ENCODE measurements around the gene CACNA1S. TPM values are rescaled to one million over a fixed set of nuclear protein-coding genes. Genes with fewer than 3 reads are reported as not detected.

CACNA1S gene
- total RNA-seq = not detected in 2 replicates
- total RNA-seq (2013) = 0.82 TPM
- polyA plus RNA-seq = not detected in 2 replicates
- not detected in 2 replicates for polyA minus RNA-seq

- H3K9me3 ChIP-seq (ENCODE audit: control extremely low read depth in 1 of 3, control insufficient read depth in 2 of 3, insufficient read depth in 1 of 3, low read length in 2 of 3) = peaks cover 0 to 5% (median 0%) of the 10 kb centered on the region in 3 donors
- peaks cover 0 to 30% (median 14%) of the 10 kb centered on the region in 4 experiments for H3K27me3 ChIP-seq (replicated peaks in 1 of 4; ENCODE audit: control extremely low read depth in 1 of 4, control insufficient read depth in 3 of 4, insufficient read depth in 4 of 4, low read length in 3 of 4)
- Mint-ChIP-seq H3K4me3 (no peak within 1 kb of the TSS), H3K27ac (no peak within 1 kb of the TSS), H3K9me3 (ENCODE audit: insufficient read depth) (no peaks in the 10 kb centered on the region), H3K27me3 (peaks cover 30% of the 10 kb centered on the region), H3K4me1 (peaks cover 4% of the 10 kb centered on the region)
- H3K9ac ChIP-seq (ENCODE audit: low read length) = no peak within 1 kb of the TSS
- no peaks in the 10 kb centered on the region for H4K20me1 ChIP-seq (ENCODE audit: control insufficient read depth, insufficient read depth, low read length, poor library complexity, severe bottlenecking)
- 100% methylated on average over 1 of the region's 9 CpGs for WGBS (ENCODE audit: insufficient coverage)
- peaks cover 4 to 13% of the 10 kb centered on the region in 2 donors for H3K4me1 ChIP-seq (ENCODE audit: control insufficient read depth in 2 of 2, insufficient read depth in 2 of 2, low read length in 2 of 2)
- no peak for TF ChIP-seq CTCF (IDR thresholded peaks at IDR 0.05)
- no peak for TF ChIP-seq EZH2 (IDR thresholded peaks at IDR 0.05; ENCODE audit: borderline replicate concordance, insufficient read depth, low read depth, low read length, poor library complexity, severe bottlenecking)
- H3K36me3 ChIP-seq (replicated peaks in 1 of 2; ENCODE audit: control extremely low read depth in 1 of 2, control insufficient read depth in 1 of 2, extremely low read depth in 1 of 2, insufficient read depth in 2 of 2, low read length in 1 of 2) = no peaks in the 10 kb centered on the region
- no peak for DNase-seq
- no peak for ATAC-seq (ENCODE audit: low read depth)
- ChIA-PET CTCF (interaction anchor here (3.3 kb wide), 1 partner anchor 133 kb away, joined by 21 read pairs; no protein-coding TSS in a partner anchor), POLR2A (no interaction called here)
- no peak within 1 kb of the TSS for H3K4me3 ChIP-seq (ENCODE audit: control extremely low read depth in 1 of 5, extremely low read depth in 1 of 5, insufficient read depth in 1 of 5, low read depth in 2 of 5, low read length in 4 of 5)
- intact Hi-C loops (cut with micrococcal nuclease) = no loop called here
- no peak within 1 kb of the TSS for H3K27ac ChIP-seq (ENCODE audit: low read length in 2 of 2)
- no peak within 1 kb of the TSS for H2AFZ ChIP-seq (ENCODE audit: insufficient read depth, low read depth, low read length, poor library complexity, severe bottlenecking)
- no peaks in the 10 kb centered on the region for H3K79me2 ChIP-seq (ENCODE audit: control insufficient read depth, insufficient read depth, low read length)
- H3K4me2 ChIP-seq (replicated peaks; ENCODE audit: low read depth, low read length, poor library complexity, severe bottlenecking) = no peak within 1 kb of the TSS
These were observed at the start of gene CACNA1S for GRCh38 chr1:201112173-201112731. TSS of gene CACNA1S (minus strand) at chr1:201112426. CDS start at chr1:201112339, 87 bp downstream.

- peaks cover 0 to 16% (median 4%) of the 10 kb centered on the region in 4 experiments for H3K27me3 ChIP-seq (replicated peaks in 1 of 4; ENCODE audit: control extremely low read depth in 1 of 4, control insufficient read depth in 3 of 4, insufficient read depth in 4 of 4, low read length in 3 of 4)
- no peaks in the 10 kb centered on the region for H3K36me3 ChIP-seq (replicated peaks in 1 of 2; ENCODE audit: control extremely low read depth in 1 of 2, control insufficient read depth in 1 of 2, extremely low read depth in 1 of 2, insufficient read depth in 2 of 2, low read length in 1 of 2)
- no peak for ATAC-seq (ENCODE audit: low read depth)
- H3K9ac ChIP-seq (ENCODE audit: low read length) = no peak overlapping the region
- ChIA-PET POLR2A (no interaction called here), CTCF (no interaction called here)
- no peak overlapping the region for H3K4me3 Mint-ChIP-seq
- no peak overlapping the region for H3K27ac Mint-ChIP-seq
- H3K27ac ChIP-seq (ENCODE audit: low read length in 2 of 2) = no peak overlapping the region
- no peak for DNase-seq
- intact Hi-C loops (cut with micrococcal nuclease) = loop anchor here (10.0 kb wide), 1 partner anchor 987 kb away; the partner anchor contains the start of gene ARL8A
- no peaks in the 10 kb centered on the region for H4K20me1 ChIP-seq (ENCODE audit: control insufficient read depth, insufficient read depth, low read length, poor library complexity, severe bottlenecking)
- peaks cover 14% of the 10 kb centered on the region for H3K4me1 Mint-ChIP-seq
- H3K79me2 ChIP-seq (ENCODE audit: control insufficient read depth, insufficient read depth, low read length) = peaks cover 6% of the 10 kb centered on the region
- H3K9me3 Mint-ChIP-seq (ENCODE audit: insufficient read depth) = no peaks in the 10 kb centered on the region
- H3K4me2 ChIP-seq (replicated peaks; ENCODE audit: low read depth, low read length, poor library complexity, severe bottlenecking) = no peak overlapping the region
- no peak overlapping the region for H2AFZ ChIP-seq (ENCODE audit: insufficient read depth, low read depth, low read length, poor library complexity, severe bottlenecking)
- peaks cover 23% of the 10 kb centered on the region for H3K27me3 Mint-ChIP-seq
- WGBS (ENCODE audit: insufficient coverage) = 88% methylated on average over 2 of the region's 2 CpGs
- TF ChIP-seq CTCF (IDR thresholded peaks at IDR 0.05) (no peak), EZH2 (IDR thresholded peaks at IDR 0.05; ENCODE audit: borderline replicate concordance, insufficient read depth, low read depth, low read length, poor library complexity, severe bottlenecking) (no peak)
- no peak overlapping the region for H3K4me3 ChIP-seq (ENCODE audit: control extremely low read depth in 1 of 5, extremely low read depth in 1 of 5, insufficient read depth in 1 of 5, low read depth in 2 of 5, low read length in 4 of 5)
- H3K4me1 ChIP-seq (ENCODE audit: control insufficient read depth in 2 of 2, insufficient read depth in 2 of 2, low read length in 2 of 2) = peaks cover 9 to 17% of the 10 kb centered on the region in 2 donors
- H3K9me3 ChIP-seq (ENCODE audit: control extremely low read depth in 1 of 3, control insufficient read depth in 2 of 3, insufficient read depth in 1 of 3, low read length in 2 of 3) = no peaks in the 10 kb centered on the region
These were observed 45.7 kb upstream of the CACNA1S start for GRCh38 chr1:201157949-201158348.

All from B cell (primary cell).